HFF-Myc (cell line): Measurements from ENCODE around the gene LASP1.

Experiments used
- DNase-seq: peaks from one replicate; pipeline ENCODE4 v3.0.0-alpha.2; 2011; ENCODE audit warnings: low read depth; ENCODE audit errors: extremely low read depth
- H3K4me3 ChIP-seq: replicated peaks from 2 replicates; pipeline ENCODE4 v1.5.1; 2011; ENCODE audit warnings: low read depth, mild to moderate bottlenecking, control low read depth, low read length
- CTCF ChIP-seq: IDR thresholded peaks from 2 replicates; pipeline ENCODE4 v1.5.1; 2012; ENCODE audit warnings: mild to moderate bottlenecking, low read depth, low read length, control low read depth; ENCODE audit errors: missing control alignments

Gene LASP1

DNA sequence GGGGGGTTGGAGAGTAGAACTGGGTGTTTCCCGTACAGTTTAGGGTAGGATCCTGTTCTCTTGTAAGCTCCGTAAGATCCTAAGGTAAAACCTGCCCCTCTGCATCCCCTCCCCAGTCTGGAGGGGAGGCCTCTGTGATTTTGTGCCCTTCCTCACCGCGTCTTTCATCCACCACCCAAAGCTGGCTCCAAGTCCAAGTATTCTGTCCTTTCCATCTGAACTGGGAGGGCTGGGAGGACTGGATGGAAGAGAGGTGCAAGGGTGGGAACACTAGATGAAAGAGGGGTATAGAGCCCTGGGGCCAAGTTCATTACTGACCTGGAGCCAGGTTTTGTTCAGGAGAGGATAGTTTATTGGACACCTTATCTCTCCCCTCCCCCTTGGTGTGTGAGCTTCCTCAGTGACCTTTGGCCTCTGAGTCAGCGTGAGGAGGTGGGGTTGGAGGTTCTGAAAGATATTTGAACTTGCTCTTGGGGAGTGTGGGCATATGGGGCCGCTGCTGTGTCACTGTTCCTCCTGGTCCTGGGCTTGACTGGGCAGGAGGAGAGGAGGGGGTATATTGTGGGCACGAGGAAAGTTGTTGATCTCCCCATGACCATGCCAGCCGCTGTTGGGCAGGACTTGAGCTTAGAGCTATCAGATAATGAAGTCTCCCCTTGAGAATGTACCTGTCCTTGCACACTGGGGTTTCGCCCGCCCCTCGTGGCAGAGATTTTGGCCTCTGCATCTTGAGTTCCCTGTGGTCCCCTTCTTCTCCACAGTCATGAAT is 1.6 kb downstream of the LASP1 start:
- no peak for TF ChIP-seq CTCF
- H3K4me3 ChIP-seq, result peak overlapping the region; percentile 99
- DNase-seq, result no peak

GRCh38 chr17:38872027-38872511 is 2.2 kb downstream of the LASP1 start:
- no peak for TF ChIP-seq CTCF
- no peak for DNase-seq
- H3K4me3 ChIP-seq, result peak overlapping the region; percentile 99

GRCh38 chr17:38872671-38873385 is 3.0 kb downstream of the LASP1 start:
- peak overlapping the region; percentile 99 for H3K4me3 ChIP-seq
- no peak for DNase-seq
- TF ChIP-seq CTCF, result no peak

- peak overlapping the region; percentile 14 for H3K4me3 ChIP-seq
Observed at GRCh38 chr17:38873640-38874380, 4.0 kb downstream of the LASP1 start.

GRCh38 chr17:38874505-38875400 is 4.9 kb downstream of the LASP1 start:
- no peak for DNase-seq
- TF ChIP-seq CTCF, result no peak
- peak overlapping the region; percentile 14 for H3K4me3 ChIP-seq

More at GRCh38 chr17:38873640-38874380, 4.0 kb downstream of the LASP1 start:
- no peak for TF ChIP-seq CTCF
- no peak for DNase-seq
